SK-N-SH treated with all-trans-retinoic acid at 6 μM for 48 hours (cell line): ENCODE results near the gene MUS81.
A peak's percentile ranks its signal among the peaks of the same experiment; 100 is the strongest.

ENCODE experiments used
- ATAC-seq: fragments of 200-7000 bp; cut with Tn5 transposase; 3 replicates; pipeline ENCODE4 v1.9.1; 2020; ENCODE audit warnings: mild to moderate bottlenecking, moderate library complexity
- ARNTL ChIP-seq: fragments of 450-650 bp; formaldehyde crosslinking; IDR thresholded peaks from 2 replicates; pipeline ENCODE4 v1.5.0; 2020; ENCODE audit warnings: low read depth, mild to moderate bottlenecking, moderate library complexity, borderline replicate concordance
- BACH2 ChIP-seq: fragments of 250-450 bp; sonication (Bioruptor Pico); IDR thresholded peaks from 2 replicates; pipeline ENCODE4 v1.9.0; 2021; ENCODE audit warnings: mild to moderate bottlenecking, borderline replicate concordance
- CSDC2 ChIP-seq: fragments of 250-450 bp; sonication (Bioruptor Pico); IDR thresholded peaks from 2 replicates; pipeline ENCODE4 v1.5.0; 2020; ENCODE audit warnings: mild to moderate bottlenecking, moderate library complexity
- GLIS3 ChIP-seq: fragments of 250-450 bp; sonication (Bioruptor Pico); IDR thresholded peaks from 2 replicates; pipeline ENCODE4 v1.5.0; 2020; ENCODE audit warnings: mild to moderate bottlenecking, moderate library complexity
- ISL1 ChIP-seq: fragments of 250-450 bp; sonication (Bioruptor Pico); IDR thresholded peaks from 2 replicates; pipeline ENCODE4 v2.1.2; 2022; ENCODE audit warnings: mild to moderate bottlenecking, moderate library complexity
- OSR1 ChIP-seq: fragments of 250-450 bp; sonication (Bioruptor Pico); IDR thresholded peaks from 2 replicates; pipeline ENCODE4 v1.8.0; 2022; ENCODE audit warnings: moderate library complexity, mild to moderate bottlenecking, inconsistent platforms
- PPARA ChIP-seq: fragments of 250-450 bp; sonication (Bioruptor Pico); IDR thresholded peaks from 2 replicates; pipeline ENCODE4 v1.5.0; 2020; ENCODE audit warnings: mild to moderate bottlenecking, borderline replicate concordance
- SNAI2 ChIP-seq: fragments of 250-450 bp; sonication (Bioruptor Pico); IDR thresholded peaks from 2 replicates; pipeline ENCODE4 v1.5.0; 2020; ENCODE audit warnings: mild to moderate bottlenecking, moderate library complexity
- TCF4 ChIP-seq: fragments of 250-450 bp; sonication (Bioruptor Pico); IDR thresholded peaks from 2 replicates; pipeline ENCODE4 v1.8.0; 2021; ENCODE audit warnings: mild to moderate bottlenecking, moderate library complexity, borderline replicate concordance
- TOX ChIP-seq: fragments of 250-450 bp; sonication (Bioruptor Pico); IDR thresholded peaks from 2 replicates; pipeline ENCODE4 v1.8.0; 2021; ENCODE audit warnings: mild to moderate bottlenecking, moderate library complexity, borderline replicate concordance
- ZC3H10 ChIP-seq: fragments of 250-450 bp; sonication (Bioruptor Pico); IDR thresholded peaks from 2 replicates; pipeline ENCODE4 v1.5.1; 2021; ENCODE audit warnings: mild to moderate bottlenecking, moderate library complexity
- ZFP3 ChIP-seq: fragments of 250-450 bp; sonication (Bioruptor Pico); IDR thresholded peaks from 2 replicates; pipeline ENCODE4 v1.5.0; 2020; ENCODE audit warnings: mild to moderate bottlenecking, moderate library complexity
- ZFP30 ChIP-seq: fragments of 450-650 bp; formaldehyde crosslinking; IDR thresholded peaks from 2 replicates; pipeline ENCODE4 v1.5.0; 2022; ENCODE audit warnings: mild to moderate bottlenecking, moderate library complexity
- ZNF565 ChIP-seq: fragments of 450-650 bp; formaldehyde crosslinking; conservative IDR thresholded peaks from 2 replicates; pipeline ENCODE4 v1.5.0; 2020; ENCODE audit warnings: low read depth, mild to moderate bottlenecking, moderate library complexity
- ZNF70 ChIP-seq: fragments of 450-650 bp; formaldehyde crosslinking; IDR thresholded peaks from 2 replicates; pipeline ENCODE4 v1.5.0; 2020; ENCODE audit warnings: mild to moderate bottlenecking, moderate library complexity
- TF ChIP-seq, protein P1 (sequence below): fragments of 250-450 bp; sonication (Bioruptor Pico); IDR thresholded peaks from 2 replicates; pipeline ENCODE4 v1.8.0; 2021; ENCODE audit warnings: low read depth, mild to moderate bottlenecking, moderate library complexity, borderline replicate concordance
- TF ChIP-seq, protein P2 (sequence below): fragments of 250-450 bp; sonication (Bioruptor Pico); IDR thresholded peaks from 2 replicates; pipeline ENCODE4 v1.5.0; 2020; ENCODE audit warnings: mild to moderate bottlenecking, moderate library complexity
- TF ChIP-seq, protein P3 (sequence below): fragments of 250-450 bp; sonication (Bioruptor Pico); IDR thresholded peaks from 2 replicates; pipeline ENCODE4 v1.5.1; 2021; ENCODE audit warnings: mild to moderate bottlenecking, moderate library complexity
- TF ChIP-seq, protein P4 (sequence below): fragments of 250-450 bp; sonication (Bioruptor Pico); IDR thresholded peaks from 2 replicates; pipeline ENCODE4 v1.5.1; 2020; ENCODE audit warnings: low read depth, mild to moderate bottlenecking, moderate library complexity

Gene MUS81

DNA sequence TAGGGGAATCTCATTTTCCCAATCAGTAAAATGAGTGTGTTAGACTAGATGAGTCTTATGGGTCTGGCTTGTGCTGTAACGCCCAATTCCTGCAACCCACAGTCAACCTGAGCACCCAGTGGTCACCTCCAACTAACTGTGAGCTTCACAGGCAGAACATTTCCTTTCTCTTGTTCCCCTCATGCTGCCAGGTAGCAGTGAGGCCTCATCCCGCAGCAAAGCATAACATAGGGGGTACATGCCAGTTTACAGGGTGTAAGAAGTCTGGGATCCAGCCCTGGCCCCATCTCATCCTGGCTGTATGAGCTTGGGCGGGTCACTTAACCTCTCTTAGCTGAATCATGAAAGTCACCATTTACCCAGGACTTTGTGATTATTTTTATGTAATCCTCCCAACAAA, 8.7 kb downstream of the MUS81 start:
- ATAC-seq = no peak
- no peak for TF ChIP-seq ZNF565 (CRISPR knock-in tag)
- TF ChIP-seq, protein P1, sequence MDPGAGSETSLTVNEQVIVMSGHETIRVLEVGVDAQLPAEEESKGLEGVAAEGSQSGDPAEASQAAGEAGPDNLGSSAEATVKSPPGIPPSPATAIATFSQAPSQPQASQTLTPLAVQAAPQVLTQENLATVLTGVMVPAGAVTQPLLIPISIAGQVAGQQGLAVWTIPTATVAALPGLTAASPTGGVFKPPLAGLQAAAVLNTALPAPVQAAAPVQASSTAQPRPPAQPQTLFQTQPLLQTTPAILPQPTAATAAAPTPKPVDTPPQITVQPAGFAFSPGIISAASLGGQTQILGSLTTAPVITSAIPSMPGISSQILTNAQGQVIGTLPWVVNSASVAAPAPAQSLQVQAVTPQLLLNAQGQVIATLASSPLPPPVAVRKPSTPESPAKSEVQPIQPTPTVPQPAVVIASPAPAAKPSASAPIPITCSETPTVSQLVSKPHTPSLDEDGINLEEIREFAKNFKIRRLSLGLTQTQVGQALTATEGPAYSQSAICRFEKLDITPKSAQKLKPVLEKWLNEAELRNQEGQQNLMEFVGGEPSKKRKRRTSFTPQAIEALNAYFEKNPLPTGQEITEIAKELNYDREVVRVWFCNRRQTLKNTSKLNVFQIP (CRISPR knock-in tag) = no peak
- TF ChIP-seq, protein P2, sequence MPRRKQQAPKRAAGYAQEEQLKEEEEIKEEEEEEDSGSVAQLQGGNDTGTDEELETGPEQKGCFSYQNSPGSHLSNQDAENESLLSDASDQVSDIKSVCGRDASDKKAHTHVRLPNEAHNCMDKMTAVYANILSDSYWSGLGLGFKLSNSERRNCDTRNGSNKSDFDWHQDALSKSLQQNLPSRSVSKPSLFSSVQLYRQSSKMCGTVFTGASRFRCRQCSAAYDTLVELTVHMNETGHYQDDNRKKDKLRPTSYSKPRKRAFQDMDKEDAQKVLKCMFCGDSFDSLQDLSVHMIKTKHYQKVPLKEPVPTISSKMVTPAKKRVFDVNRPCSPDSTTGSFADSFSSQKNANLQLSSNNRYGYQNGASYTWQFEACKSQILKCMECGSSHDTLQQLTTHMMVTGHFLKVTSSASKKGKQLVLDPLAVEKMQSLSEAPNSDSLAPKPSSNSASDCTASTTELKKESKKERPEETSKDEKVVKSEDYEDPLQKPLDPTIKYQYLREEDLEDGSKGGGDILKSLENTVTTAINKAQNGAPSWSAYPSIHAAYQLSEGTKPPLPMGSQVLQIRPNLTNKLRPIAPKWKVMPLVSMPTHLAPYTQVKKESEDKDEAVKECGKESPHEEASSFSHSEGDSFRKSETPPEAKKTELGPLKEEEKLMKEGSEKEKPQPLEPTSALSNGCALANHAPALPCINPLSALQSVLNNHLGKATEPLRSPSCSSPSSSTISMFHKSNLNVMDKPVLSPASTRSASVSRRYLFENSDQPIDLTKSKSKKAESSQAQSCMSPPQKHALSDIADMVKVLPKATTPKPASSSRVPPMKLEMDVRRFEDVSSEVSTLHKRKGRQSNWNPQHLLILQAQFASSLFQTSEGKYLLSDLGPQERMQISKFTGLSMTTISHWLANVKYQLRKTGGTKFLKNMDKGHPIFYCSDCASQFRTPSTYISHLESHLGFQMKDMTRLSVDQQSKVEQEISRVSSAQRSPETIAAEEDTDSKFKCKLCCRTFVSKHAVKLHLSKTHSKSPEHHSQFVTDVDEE (CRISPR knock-in tag) = no peak
- no peak for TF ChIP-seq ISL1 (CRISPR knock-in tag)
- TF ChIP-seq, protein P3, sequence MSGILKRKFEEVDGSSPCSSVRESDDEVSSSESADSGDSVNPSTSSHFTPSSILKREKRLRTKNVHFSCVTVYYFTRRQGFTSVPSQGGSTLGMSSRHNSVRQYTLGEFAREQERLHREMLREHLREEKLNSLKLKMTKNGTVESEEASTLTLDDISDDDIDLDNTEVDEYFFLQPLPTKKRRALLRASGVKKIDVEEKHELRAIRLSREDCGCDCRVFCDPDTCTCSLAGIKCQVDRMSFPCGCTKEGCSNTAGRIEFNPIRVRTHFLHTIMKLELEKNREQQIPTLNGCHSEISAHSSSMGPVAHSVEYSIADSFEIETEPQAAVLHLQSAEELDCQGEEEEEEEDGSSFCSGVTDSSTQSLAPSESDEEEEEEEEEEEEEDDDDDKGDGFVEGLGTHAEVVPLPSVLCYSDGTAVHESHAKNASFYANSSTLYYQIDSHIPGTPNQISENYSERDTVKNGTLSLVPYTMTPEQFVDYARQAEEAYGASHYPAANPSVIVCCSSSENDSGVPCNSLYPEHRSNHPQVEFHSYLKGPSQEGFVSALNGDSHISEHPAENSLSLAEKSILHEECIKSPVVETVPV (CRISPR knock-in tag) = no peak
- no peak for TF ChIP-seq OSR1 (CRISPR knock-in tag)
- TF ChIP-seq ZC3H10 = no peak
- no peak for TF ChIP-seq CSDC2 (CRISPR knock-in tag)
- no peak for TF ChIP-seq SNAI2 (CRISPR knock-in tag)
- no peak for TF ChIP-seq ZNF70 (CRISPR knock-in tag)
- TF ChIP-seq ARNTL = no peak
- no peak for TF ChIP-seq ZFP30 (CRISPR knock-in tag)
- TF ChIP-seq TCF4 = no peak

DNA sequence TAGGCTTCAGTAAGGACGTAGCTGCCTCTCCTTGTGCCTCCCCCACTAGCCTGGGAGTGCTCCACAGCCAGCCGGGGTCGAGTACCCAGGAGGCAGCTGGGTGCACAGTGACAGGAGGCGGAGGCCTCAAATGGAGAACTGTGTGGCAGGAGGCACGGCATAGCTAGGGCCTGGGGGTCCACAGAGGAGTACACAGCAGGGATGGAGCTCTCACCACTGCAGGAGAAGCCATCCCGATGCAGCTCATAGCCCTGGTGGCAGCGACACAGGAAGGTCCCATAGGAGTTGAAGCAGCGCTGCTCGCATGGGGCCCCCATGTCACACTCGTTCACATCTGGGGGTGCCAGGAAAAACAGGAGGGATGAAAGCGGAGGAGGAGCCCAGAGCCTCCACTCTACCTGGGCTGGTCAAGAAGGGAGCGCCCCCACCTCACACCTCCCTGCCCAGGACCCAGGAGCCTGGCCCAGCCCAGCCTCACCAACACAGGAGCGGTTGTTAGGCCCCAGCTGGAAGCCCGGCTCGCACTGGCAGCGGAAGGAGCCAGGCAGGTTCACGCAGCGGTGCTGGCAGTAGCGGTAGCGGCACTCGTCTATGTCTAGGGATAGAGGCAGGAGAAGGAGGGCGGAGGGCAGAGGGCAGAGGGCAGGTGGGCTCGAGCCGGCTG, 9.5 kb downstream of the MUS81 start:
- TF ChIP-seq OSR1 (CRISPR knock-in tag) (no peak), GLIS3 (CRISPR knock-in tag) (no peak), TCF4 (no peak), ZC3H10 (0 out of 2 replicates have a peak, but pooled peaks have one; percentile 1)
- TF ChIP-seq, protein P3 (CRISPR knock-in tag) = no peak
- TF ChIP-seq, protein P4, sequence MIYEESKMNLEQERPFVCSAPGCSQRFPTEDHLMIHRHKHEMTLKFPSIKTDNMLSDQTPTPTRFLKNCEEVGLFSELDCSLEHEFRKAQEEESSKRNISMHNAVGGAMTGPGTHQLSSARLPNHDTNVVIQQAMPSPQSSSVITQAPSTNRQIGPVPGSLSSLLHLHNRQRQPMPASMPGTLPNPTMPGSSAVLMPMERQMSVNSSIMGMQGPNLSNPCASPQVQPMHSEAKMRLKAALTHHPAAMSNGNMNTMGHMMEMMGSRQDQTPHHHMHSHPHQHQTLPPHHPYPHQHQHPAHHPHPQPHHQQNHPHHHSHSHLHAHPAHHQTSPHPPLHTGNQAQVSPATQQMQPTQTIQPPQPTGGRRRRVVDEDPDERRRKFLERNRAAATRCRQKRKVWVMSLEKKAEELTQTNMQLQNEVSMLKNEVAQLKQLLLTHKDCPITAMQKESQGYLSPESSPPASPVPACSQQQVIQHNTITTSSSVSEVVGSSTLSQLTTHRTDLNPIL (CRISPR knock-in tag) = no peak
- ATAC-seq = no peak

DNA sequence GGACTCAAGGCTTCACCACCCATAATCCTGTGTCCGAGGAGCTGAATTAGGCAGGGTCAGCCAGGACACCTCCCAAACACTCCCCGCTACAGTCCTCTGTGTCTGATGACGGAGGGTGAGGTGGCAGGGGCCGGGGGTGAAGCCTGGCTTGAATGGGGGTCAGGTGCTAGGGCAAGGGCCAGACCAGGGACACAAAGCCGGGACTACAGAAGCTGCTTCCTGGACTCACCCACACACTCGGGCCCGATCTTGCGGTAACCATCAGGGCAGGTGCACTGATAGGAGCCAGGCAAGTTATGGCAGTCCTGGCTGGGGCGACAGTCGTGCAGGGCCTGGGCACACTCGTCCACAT, 10.1 kb downstream of the MUS81 start:
- TF ChIP-seq TOX (no peak), TCF4 (no peak), BACH2 (CRISPR knock-in tag) (no peak), GLIS3 (CRISPR knock-in tag) (no peak), ZNF70 (CRISPR knock-in tag) (no peak), PPARA (CRISPR knock-in tag) (no peak), ZNF565 (CRISPR knock-in tag) (no peak), ZFP3 (no peak)
- TF ChIP-seq, protein P2 (CRISPR knock-in tag) = no peak
- TF ChIP-seq, all 23 proteins: peak for 0
- no peak for ATAC-seq
